ENCODE results near the gene WWOX.
A peak's percentile ranks its signal among the peaks of the same experiment; 100 is the strongest.

WWOX gene

DNA sequence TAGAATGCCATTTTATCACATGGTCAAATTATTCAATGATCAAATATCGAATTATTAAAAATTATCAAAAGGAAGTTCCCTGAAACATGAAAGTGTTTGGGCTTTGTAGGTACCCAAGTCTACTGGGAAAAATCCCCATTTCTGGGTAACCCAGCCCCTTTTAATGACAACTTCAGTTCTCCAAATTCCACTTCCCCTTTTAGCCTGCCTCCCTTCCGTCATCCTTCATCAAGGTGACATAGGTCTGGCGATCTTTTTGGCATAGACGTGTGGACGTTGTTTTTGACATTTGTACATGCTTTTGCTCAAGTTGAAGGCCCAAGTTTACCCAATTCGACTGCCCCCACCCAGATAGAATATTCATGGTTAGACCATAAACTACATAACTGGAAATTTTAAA is 840.1 kb downstream of the WWOX start:
- DNase-seq: peak; percentile 19

- DNase-seq: no peak
Measured at GRCh38 chr16:78942625-78943245, 843.3 kb downstream of the WWOX start.

DNA sequence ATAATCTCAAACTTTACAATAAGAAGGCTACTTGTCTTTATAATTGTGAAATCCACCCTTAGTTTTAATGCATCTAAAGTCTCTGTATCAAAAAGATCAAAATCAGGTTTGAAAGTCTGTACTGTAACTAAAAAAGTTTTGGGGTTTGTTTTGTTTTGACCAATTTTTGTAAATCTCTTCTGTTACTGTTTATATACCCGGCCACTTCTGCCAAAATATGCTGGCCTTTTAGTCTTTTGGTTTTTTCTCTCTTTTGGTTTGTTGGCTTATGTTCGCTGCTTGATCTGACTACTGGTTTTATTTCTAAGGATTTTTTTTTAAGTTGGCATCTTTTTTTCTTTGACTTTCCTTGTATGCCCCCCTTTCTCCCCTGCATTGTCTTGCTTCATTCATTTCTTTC is 845.9 kb downstream of the WWOX start:
- DNase-seq: no peak

GRCh38 chr16:78946556-78946955 is 847.1 kb downstream of the WWOX start:
- no peak for DNase-seq

DNA sequence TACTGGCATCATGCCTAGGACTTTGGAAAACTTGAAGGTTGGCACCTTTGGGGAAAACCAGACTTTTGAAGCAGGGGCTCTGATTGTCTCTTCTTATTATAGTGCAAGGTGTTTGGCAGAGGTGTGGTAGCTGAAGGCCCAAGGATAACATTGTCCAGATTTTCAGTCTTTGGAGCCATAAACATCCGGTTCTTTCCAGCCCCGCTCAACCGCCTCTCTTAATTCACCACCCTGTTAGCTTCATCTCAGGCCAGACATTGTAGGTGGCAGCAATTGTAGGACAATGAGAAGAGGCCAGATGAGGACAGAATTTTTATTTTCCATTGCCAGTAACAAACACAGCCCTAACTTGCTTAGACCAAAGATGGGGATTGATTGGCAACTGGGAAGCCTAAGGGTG is 851.3 kb downstream of the WWOX start:
- no peak for DNase-seq

DNA sequence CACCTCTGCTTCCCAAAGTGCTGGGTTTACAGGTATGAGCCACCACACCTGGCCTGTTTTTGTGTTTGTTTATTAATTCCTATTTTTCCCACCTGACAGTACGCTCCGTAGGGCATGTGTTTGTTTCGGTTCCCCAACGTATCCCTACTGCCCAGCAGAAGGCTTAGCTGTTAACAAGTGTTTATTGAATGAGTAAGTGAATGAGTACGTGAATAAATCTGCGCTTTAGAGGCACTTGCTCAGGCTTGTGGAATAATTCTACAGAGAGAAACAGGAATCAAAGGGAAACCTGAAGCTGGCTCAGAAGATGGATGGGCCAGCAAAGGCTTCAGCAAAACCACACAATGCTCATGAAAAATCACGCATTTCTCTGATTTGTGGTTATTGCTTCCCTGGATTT is 853.2 kb downstream of the WWOX start:
- no peak for DNase-seq

DNA sequence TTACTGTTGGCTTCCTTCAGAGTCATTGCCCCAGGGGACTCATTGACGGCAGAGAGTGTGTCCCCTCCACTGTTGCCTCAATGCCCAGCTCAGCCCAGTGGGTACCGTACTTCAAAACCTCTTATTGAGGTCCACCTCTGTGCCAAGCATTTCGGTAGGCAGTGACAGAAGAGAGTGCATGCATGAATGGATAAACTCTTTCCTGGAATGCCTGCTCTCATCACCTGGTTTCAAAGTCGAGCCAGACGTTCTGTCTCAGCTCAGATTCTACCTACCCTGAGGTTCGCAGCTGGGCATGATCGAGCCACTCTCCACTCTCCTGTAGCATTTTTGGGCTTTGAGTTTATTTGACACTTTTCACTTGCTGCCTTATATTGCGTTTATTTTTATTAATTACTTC is 854.1 kb downstream of the WWOX start:
- no peak for DNase-seq

GRCh38 chr16:78955206-78955605 is 855.8 kb downstream of the WWOX start:
- no peak for DNase-seq

- no peak for DNase-seq
Measured at GRCh38 chr16:78956859-78957258, 857.4 kb downstream of the WWOX start.

DNA sequence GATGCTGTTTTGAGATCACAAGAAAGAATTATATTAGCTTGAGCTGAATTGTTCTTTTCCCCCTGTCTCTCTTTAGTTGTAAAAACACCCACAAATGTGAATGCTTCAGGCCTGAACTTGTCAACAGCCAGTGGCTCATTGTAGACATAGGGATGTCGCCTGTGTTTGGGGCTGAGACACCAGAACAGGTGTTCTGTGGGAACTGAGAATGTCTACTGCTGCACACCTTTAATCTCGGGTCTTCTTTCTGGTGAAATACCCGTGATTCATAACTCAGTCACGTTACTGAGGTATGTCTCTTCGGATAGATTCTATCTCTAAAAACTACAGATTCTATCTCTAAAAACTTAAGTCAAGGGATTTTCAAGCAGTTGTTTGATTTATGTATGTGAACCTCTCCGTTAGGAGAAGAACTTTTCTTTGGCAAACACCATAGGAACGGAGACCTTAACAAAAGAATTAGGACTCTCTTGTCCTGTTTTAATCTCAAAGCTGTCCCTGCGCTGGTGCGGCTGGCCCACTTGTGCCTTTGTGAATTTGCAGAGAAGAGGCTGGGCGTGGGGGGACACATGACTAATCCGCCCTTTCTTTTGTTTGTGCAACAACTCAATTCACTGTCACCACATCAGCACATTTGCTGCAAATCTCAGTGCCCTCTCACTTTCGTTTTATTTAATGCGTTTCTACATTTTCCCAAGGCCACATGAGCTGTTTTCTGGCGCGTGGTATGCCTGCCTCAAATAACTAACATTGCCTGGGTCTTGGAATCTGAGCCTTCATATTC is 858.1 kb downstream of the WWOX start:
- DNase-seq: no peak

GRCh38 chr16:78961464-78961863 is 862.0 kb downstream of the WWOX start:
- no peak for DNase-seq

DNA sequence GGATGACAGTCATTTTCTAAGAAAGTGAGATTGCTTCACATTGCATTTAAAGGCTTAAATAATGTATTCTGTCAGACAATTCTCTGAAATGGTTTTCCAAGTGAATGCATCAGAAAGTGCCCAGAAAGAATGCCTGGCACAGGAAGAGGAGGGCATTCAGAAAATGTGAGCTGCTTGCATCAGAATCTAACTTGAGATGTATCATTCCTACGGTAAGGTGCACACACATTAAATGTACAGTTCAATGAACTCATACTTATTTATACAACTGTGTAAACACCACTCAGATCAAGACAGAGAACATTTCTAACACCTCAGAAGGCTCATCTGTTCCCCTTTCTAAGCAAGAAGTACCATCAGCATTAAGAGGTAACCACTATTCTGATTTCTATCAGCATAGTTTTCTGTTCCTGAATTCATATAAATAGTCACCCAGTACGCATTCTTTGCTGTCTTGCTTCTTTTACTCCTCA is 863.0 kb downstream of the WWOX start:
- no peak for DNase-seq

- DNase-seq: no peak
Measured at GRCh38 chr16:78967948-78968347, 868.5 kb downstream of the WWOX start.

GRCh38 chr16:78969721-78970120 is 870.3 kb downstream of the WWOX start:
- no peak for DNase-seq

DNA sequence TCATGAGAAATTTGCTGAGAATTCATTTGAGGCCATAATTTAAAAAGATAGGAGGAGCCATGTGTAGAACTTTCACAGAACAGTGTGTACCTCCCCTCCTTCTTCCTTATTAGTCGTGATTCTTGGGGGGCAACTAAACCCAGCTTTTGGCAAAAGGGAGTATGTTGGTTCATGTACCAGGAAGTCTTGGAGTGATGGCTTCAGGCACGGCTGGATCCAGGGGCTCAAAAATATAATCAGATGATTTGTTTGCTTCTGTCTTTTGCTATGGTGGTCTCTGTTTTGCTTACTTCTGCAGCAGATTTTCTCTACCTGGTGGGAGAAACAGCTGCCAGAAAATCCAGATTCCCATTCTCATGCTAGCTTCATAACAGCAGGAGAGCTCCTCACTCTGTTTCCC is 871.2 kb downstream of the WWOX start:
- DNase-seq: no peak

DNA sequence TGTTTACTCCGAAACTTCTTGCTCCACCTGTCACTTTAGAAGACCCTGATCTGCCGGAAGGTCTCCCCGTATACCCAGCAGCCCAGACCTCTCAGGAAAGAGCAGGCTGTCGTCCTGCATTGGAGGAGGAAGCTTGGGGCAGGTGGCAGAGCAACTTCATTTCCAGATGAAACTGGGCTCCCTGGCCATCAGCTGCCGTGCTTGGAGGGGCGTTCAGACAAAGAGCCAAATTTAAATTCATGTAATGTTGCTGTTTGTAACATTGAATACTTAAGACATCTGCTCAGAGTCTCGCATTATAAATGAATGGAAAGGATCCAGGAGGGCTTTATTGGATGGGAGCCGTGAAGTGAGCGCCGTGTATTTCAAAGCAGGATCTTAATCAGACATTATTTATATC is 872.6 kb downstream of the WWOX start:
- DNase-seq: no peak

DNA sequence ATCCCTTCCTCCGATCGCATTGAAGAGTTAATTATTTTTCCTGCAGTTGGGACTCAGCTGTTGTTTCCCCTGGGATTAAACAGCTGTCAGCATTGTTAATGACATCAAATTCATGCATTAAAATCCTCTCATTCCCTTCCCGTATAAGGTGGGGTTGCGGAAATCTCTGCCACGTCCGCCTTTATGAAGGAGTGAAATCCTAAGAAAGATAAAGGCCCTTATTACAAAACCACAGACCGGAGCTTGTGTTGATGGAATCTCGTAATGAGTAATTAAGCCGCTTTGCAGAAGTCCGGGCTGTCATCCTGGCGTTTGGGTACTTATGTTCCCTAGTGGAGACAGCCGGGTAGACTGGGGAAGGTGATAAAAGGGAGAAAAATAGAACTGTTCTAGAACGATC is 873.5 kb downstream of the WWOX start:
- no peak for DNase-seq

GRCh38 chr16:78976212-78976611 is 876.8 kb downstream of the WWOX start:
- no peak for DNase-seq

GRCh38 chr16:78980825-78981224 is 881.4 kb downstream of the WWOX start:
- DNase-seq: no peak

DNA sequence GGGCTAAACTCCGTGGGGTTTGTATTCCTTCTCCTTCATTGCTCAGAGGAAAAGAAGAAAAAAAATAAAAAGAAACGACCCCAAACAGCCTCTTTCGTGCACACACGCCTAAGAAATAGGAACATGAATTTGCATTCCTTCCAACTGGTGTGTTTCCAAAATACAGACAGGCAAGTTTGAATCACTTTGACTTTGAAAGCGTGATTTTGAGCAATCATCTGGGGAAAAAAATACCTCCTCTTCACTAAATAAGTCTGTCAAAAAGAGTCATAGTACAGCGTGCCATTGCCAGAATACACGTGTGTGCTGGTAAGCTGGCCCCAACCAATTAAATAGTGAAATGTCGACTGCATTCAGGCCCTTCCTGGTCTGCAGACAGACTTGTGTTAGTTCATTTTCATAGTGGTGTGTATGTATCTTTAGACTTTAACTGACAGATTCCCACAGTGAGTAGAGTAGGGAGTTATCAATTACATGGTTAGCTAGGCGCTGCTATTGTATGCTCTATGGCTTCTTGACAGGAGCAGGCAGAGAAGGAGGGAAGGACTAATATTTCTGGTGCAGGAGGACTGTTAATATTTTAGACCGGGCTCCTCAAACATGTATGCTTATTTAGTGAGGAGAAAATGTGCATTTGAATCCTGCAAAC is 882.8 kb downstream of the WWOX start:
- DNase-seq: no peak

DNA sequence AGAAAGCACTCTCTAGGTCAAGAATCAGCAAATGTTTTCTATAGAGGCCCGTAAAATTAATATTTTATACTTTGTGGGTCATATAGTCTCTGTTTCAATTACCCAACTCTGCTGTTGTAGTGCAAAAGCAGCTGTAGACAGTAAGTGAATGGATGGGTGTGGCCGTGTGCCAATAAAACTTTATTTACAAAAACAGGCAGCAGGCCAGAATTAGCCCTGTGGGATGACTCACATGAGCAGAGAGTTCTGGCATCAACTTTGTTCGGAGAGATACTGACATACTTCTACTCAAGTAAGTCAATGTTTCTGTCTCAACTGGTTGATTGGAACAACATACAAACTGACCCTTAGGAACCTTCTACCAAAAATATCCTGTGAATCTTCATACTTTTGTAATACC is 884.9 kb downstream of the WWOX start:
- no peak for DNase-seq

DNA sequence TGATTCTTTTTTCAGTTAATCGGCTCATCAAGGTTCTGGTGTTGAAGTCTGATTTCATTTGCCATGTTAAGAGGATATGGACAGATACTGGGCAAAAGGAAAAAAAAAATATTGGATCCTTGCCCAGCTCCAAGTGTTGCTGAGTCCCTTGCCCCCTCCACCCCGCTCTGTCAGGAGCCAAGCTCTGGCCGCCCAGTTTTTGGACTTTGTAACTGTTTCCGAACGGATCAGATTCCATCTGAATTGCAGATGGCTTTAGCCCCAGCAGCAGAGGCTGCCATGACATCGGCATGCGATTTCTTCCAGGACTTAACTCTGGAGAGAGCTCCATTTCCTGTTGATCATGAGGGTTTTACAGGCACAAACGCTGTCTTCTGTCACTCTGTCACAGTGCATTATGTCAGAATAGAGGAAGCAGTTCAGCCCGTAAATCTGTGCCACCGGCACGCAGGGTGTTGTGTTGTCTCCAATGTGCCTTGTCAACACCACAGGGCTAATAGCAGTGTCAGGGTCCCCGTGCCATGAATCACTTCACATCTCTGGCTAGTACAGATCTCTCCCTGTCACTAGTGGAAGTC is 885.5 kb downstream of the WWOX start:
- DNase-seq: no peak

- DNase-seq: no peak
Measured at GRCh38 chr16:78985716-78986605, 886.5 kb downstream of the WWOX start.
